ELF-1 (cell line): ENCODE data around the gene CAMK2G.
"Not testable (repeated sequence)": the region's sequence is repeated elsewhere in the genome, so short reads cannot be mapped to it uniquely, and the experiment has no call there.

Experiments
- DNase-seq: peaks from one replicate; pipeline ENCODE4 v3.0.0-alpha.2; 2016; ENCODE audit warnings: low read depth, low spot score

Gene CAMK2G

GRCh38 chr10:73813333-73813732, 61.0 kb downstream of the CAMK2G start:
- DNase-seq: no peak

DNA sequence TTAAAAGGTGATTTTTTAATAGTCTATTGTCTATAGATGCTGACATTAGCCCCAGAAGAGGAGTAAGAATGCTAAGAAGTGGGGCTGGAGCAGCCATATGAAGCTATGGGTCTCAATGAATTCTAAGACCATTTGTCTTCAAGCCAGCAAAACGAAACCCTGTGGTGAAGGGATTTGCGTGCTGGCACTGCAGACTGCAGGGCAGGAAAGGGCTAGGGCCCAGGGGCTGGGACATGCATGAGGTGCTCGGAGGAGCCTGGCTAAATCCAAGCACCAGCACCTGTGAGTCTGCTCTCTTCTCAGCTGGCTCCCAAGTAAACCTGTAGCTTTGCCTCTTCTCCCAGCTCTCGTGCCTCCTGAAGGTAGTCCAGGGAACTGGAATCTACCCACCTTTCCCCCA, 61.7 kb downstream of the CAMK2G start:
- DNase-seq: peak; percentile 16

- peak; percentile 32 for DNase-seq
Measured at GRCh38 chr10:73810735-73811465, 63.5 kb downstream of the CAMK2G start.

DNA sequence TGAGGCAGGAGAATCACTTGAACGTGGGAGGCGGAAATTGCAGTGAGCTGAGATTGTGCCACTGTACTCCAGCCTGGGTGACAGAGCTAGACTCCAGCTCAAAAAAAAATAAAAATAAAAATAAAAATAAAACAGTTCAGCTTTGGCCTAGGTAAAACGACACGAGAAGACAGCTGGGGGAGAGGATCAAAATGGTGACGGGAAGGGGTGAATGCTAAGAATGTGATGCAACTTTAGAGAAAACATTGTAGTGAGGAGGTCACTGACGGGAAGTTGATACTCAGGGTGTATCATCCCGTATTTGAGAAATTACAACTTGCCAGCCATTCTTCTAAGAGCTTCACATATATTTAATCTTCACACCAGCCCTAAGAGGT, 64.0 kb downstream of the CAMK2G start:
- DNase-seq: no peak

DNA sequence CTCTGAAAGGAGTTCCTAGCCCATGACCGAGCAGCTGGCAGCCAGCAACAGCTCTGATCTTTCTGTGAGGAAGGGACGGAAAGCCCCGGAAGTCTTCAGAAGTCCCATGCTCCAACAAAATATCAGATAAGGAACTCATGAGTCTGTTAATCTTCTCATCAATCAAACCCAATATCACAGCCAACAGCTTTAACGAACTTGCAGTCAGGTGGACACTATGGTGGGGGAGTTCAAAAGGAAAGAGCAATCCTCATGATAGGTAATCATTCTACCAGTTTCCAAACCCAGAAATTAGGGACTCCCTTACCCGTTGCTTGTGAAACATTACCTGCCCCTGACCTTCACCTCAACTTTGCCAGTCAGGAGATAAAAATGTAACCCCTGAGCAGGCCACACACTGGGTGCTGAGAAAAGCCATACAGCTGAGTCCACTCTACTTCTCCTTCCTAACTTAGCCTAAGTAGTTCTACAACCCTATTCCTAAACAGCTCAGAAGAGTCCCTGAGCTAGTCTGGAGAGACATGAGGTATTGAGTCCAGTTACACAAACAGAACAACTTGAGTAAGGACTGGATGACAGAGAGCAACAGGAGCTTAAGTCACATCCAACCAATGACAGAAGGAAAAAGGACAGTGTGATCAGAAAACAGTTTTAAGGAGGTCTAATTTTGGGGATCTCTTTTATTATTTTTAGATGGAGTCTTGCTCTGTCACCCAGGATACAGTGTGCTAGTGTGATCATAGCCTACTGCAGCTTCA, 65.1 kb downstream of the CAMK2G start:
- no peak for DNase-seq

GRCh38 chr10:73808021-73808815, 66.1 kb downstream of the CAMK2G start:
- DNase-seq: no peak

DNA sequence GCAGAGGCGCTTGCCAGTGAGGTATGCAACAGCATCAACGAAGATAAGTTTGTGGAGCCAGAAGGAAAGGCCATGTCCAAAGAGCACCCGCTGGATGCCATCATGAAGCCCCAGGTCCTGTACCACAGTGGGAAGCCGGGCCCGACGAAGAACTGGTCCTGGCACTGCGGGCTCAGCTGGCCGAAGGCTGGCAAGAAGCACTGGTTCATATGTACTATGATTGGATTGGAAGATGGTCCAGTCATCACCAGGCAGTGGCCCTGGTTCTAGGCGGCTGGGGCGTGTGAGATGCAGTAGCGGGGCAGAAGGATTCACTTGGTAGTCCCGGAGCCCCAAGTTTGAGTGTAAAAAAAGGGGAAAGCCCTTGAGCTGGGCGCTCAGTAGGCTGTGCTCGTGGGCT, 66.9 kb downstream of the CAMK2G start:
- no peak for DNase-seq

- no peak for DNase-seq
Measured at GRCh38 chr10:73806176-73806950, 68.0 kb downstream of the CAMK2G start.

GRCh38 chr10:73803680-73804286, 70.6 kb downstream of the CAMK2G start:
- no peak for DNase-seq

DNA sequence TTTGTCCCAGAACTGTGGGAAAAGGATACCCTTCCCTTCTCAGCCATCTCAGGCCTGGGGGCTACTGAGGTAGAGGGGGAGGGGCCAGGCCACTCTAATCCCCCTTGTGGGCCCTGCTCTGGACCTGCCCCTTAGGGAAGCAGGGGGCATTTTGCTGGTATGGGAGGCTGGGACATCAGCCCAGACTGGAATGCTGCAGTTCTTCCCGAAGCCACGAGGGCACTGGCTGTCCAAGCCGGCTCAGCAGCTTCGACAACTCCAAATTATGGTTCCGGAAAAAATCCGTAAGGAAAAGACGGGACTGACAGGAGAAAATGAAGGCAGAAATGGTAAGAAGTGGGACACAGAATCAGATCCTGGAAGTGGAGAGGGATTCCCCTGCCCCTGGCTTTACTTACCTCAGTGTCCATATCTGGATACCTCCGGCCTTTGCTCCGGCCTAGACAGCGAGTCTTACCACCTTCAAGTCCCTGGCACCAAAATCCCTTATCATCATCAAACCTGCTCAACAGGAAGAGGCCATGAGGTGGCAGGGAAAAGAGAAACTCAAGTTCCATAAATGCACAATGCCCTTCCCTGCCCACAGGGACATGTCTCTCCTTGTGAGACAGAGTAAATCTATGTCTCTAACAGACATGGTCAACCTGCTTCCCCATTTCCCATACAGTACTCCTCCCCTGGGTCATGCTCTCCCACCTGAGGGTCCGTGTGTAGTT, 71.9 kb downstream of the CAMK2G start:
- DNase-seq: no peak

GRCh38 chr10:73801253-73801590, 73.1 kb downstream of the CAMK2G start:
- no peak for DNase-seq

DNA sequence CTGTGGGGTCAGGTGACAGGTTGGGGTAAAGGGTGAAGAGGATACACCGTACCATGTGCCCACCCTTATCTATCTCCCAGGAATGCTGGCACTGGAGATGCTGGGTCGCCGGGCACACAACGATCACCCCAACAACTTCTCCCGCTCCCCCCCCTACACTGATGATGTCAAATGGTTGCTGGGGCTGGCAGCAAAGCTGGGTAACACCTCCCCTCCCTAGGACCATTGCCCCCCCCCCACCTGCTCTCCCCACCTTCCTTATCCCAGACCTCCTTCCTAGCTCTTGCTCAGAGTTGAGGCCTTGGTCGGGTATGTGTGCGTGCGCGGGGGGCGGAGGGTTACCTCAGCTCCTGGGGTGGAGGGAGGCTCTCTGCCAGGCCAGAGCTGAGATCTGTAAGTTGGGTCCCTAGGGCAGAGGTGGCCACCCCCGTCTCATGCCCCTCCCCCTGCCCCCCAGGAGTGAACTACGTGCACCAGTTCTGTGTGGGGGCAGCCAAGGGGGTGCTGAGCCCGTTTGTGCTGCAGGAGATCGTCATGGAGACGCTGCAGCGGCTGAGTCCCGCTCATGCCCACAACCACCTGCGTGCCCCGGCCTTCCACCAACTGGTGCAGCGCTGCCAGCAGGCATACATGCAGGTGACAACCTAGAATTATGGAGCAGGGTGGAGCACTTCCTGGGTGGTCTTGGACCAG, 73.6 kb downstream of the CAMK2G start:
- no peak for DNase-seq

- no peak for DNase-seq
Measured at GRCh38 chr10:73799899-73800559, 74.3 kb downstream of the CAMK2G start.

DNA sequence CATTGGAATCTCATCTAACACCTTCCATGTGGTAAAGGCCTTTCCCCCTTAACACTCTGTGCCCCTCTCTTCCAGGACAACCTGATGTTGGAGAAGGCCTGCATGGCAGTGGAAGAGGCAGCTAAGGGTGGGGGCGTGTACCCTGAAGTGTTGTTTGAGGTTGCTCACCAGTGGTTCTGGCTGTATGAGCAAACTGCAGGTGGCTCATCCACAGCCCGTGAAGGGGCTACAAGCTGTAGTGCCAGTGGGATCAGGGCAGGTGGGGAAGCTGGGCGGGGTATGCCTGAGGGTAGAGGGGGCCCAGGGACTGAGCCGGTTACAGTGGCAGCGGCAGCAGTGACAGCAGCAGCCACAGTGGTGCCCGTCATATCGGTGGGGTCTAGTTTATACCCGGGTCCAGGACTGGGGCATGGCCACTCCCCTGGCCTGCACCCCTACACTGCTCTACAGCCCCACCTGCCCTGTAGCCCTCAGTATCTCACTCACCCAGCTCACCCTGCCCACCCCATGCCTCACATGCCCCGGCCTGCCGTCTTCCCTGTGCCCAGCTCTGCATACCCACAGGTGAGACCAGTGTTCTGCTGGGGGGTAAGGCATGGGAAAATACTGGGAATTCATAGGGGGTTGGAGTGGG, 75.3 kb downstream of the CAMK2G start:
- DNase-seq: no peak

GRCh38 chr10:73798087-73798486, 76.3 kb downstream of the CAMK2G start:
- no peak for DNase-seq

DNA sequence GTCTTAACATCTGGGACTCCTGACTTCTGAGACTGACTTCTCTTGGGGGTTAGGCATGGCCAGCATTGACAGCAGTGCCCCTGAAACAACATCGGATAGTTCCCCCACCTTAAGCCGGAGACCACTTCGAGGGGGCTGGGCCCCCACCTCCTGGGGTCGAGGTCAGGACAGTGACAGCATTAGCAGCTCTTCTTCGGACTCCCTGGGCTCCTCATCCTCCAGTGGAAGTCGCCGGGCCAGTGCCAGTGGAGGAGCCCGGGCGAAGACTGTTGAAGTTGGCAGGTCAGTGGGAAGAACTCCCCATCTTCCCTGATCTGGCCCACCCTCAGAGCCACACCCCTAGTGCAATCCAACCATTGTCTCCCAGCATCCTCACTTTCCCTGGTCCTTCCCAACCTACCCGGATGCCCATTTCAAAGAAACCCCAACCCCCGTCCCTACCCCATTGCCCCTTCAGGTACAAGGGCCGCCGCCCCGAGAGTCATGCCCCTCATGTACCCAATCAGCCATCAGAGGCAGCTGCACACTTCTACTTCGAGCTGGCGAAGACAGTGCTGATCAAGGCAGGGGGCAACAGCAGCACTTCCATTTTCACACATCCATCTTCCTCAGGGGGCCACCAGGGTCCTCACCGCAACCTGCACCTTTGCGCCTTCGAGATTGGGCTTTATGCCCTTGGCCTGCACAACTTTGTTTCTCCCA, 76.9 kb downstream of the CAMK2G start:
- no peak for DNase-seq

DNA sequence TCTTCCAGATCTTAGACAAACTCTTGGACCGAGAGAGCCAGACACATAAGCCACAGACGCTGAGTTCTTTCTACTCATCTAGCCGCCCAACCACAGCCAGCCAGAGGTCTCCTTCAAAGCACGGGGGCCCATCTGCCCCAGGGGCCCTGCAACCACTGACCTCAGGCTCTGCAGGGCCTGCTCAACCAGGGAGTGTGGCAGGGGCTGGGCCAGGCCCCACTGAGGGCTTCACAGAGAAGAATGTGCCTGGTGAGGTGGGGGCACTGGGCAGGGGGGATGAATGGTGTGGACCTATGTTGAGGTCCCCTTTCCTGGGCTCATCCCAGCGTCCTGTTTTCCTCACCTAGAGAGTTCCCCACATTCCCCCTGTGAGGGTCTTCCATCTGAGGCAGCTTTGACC, 77.6 kb downstream of the CAMK2G start:
- no peak for DNase-seq

DNA sequence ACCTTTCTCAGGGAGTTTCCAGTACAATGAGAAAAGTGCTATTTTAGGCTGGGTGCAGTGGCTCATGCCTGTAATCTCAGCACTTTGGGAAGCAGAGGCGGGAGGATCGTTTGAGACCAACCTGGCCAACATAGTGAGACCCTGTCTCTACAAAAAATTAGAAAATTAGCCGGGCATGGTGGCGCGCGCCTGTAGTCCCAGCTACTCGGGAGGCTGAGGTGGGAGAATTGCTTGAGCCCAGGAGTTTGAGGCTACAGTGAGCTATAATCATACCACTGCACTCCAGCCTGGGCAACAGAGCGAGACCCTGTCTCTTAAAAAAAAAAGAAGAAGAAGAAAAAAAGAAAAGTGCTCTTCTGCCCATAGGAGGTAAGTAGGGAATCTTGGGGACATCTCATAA, 78.3 kb downstream of the CAMK2G start:
- not testable (repeated sequence) for DNase-seq
